ENCODE data around the gene DPYSL3. TPM values are rescaled to one million over a fixed set of nuclear protein-coding genes. Genes with fewer than 3 reads are reported as not detected.

Gene DPYSL3
- polyA plus RNA-seq, 1 donor from 2014 or later, result 689 TPM

- H3K4me2 ChIP-seq (ENCODE audit: low read length), result peak overlapping the region; percentile 78
These were observed 53.9 kb downstream of the DPYSL3 start for GRCh38 chr5:147455822-147456450.

GRCh38 chr5:147454996-147455677, 54.7 kb downstream of the DPYSL3 start:
- Histone ChIP-seq H3K4me3 (ENCODE audit: low read length) (peak overlapping the region; percentile 90), H3K27ac (ENCODE audit: low read length) (peak overlapping the region; percentile 98), H3K4me2 (ENCODE audit: low read length) (peak overlapping the region; percentile 78), H3K79me2 (replicated peaks; ENCODE audit: insufficient read depth, low read length) (peaks cover 45% of the 10 kb centered on the region), H3F3A (ENCODE audit: insufficient read depth, low read length, poor library complexity, severe bottlenecking) (peaks cover 12% of the 10 kb centered on the region), H3K36me3 (ENCODE audit: insufficient read depth, low read length) (no peaks in the 10 kb centered on the region), H3K9me2 (ENCODE audit: insufficient read depth, low read length) (no peaks in the 10 kb centered on the region), H3K9ac (ENCODE audit: low read length) (peak overlapping the region; percentile 99), H3K27me3 (ENCODE audit: insufficient read depth, low read depth, low read length) (no peaks in the 10 kb centered on the region), H3K9me3 (ENCODE audit: low read length) (no peaks in the 10 kb centered on the region), H4K20me1 (ENCODE audit: insufficient read depth) (peaks cover 2% of the 10 kb centered on the region), H2AFZ (ENCODE audit: low read depth, low read length) (no peak overlapping the region)
- TF ChIP-seq MXI1 (conservative IDR thresholded peaks at IDR 0.05; ENCODE audit: poor library complexity, severe bottlenecking) (no peak), RAD21 (conservative IDR thresholded peaks at IDR 0.05) (no peak), POLR2AphosphoS5 (IDR thresholded peaks at IDR 0.05) (no peak), EP300 (conservative IDR thresholded peaks at IDR 0.05; ENCODE audit: poor library complexity, severe bottlenecking) (no peak), EZH2 (IDR thresholded peaks at IDR 0.05; ENCODE audit: borderline replicate concordance, insufficient read depth, low read length, poor library complexity, severe bottlenecking) (no peak), TAF1 (IDR thresholded peaks at IDR 0.05; ENCODE audit: low read depth) (no peak), SMC3 (conservative IDR thresholded peaks at IDR 0.05; ENCODE audit: poor library complexity) (no peak), CTCF (IDR thresholded peaks at IDR 0.05; ENCODE audit: poor library complexity, severe bottlenecking) (no peak), REST (IDR thresholded peaks at IDR 0.05; ENCODE audit: borderline replicate concordance) (no peak)

More at GRCh38 chr5:147455822-147456450, 53.9 kb downstream of the DPYSL3 start:
- no peak overlapping the region for H3K27ac ChIP-seq (ENCODE audit: low read length)
- peaks cover 40% of the 10 kb centered on the region for H3K79me2 ChIP-seq (replicated peaks; ENCODE audit: insufficient read depth, low read length)
- no peaks in the 10 kb centered on the region for H3K36me3 ChIP-seq (ENCODE audit: insufficient read depth, low read length)
- no peaks in the 10 kb centered on the region for H4K20me1 ChIP-seq (ENCODE audit: insufficient read depth)
- TF ChIP-seq EP300 (conservative IDR thresholded peaks at IDR 0.05; ENCODE audit: poor library complexity, severe bottlenecking), result no peak
- no peak for TF ChIP-seq MXI1 (conservative IDR thresholded peaks at IDR 0.05; ENCODE audit: poor library complexity, severe bottlenecking)
- TF ChIP-seq CTCF (IDR thresholded peaks at IDR 0.05; ENCODE audit: poor library complexity, severe bottlenecking), result no peak
- peak overlapping the region; percentile 99 for H3K9ac ChIP-seq (ENCODE audit: low read length)
- no peaks in the 10 kb centered on the region for H3K27me3 ChIP-seq (ENCODE audit: insufficient read depth, low read depth, low read length)
- peaks cover 12% of the 10 kb centered on the region for H3F3A ChIP-seq (ENCODE audit: insufficient read depth, low read length, poor library complexity, severe bottlenecking)
- no peak overlapping the region for H2AFZ ChIP-seq (ENCODE audit: low read depth, low read length)
- no peaks in the 10 kb centered on the region for H3K9me2 ChIP-seq (ENCODE audit: insufficient read depth, low read length)
- peak overlapping the region; percentile 90 for H3K4me3 ChIP-seq (ENCODE audit: low read length)
- no peaks in the 10 kb centered on the region for H3K9me3 ChIP-seq (ENCODE audit: low read length)
